Bronchus fibroblast of lung (primary cell): Measurements from ENCODE around the gene CRYBA1. TPM values are rescaled to one million over a fixed set of nuclear protein-coding genes. Genes with fewer than 3 reads are reported as not detected.

Experiments
- total RNA-seq: library from RNA; depleted of rRNA; stranded (reverse); fragments of >200 nt; gene quantifications from 2 replicates; pipeline ENCODE4 v1.2.3, GENCODE V29; 2015

CRYBA1 gene
- not detected in 2 replicates for total RNA-seq

GRCh38 chr17:29246628-29247027 lies at the start of gene CRYBA1:
TSS of gene CRYBA1 (plus strand) at chr17:29246859. CDS start at chr17:29246864, 5 bp downstream.

GRCh38 chr17:29293890-29294579 lies 47.4 kb downstream of the CRYBA1 start, which contains the start of gene NUFIP2:
TSS of gene NUFIP2 (minus strand) at chr17:29294148. CDS start at chr17:29294059, 89 bp downstream.

Other genes with a start within 250 kb of the CRYBA1 start
- gene SEZ6, start 240.8 kb upstream of the CRYBA1 start, total RNA-seq, result not detected in 2 replicates
- 0.74 TPM in 1 of 2 replicates, not detected in the other for gene PIPOX, start 203.7 kb upstream of the CRYBA1 start, total RNA-seq
- gene MYO18A, start 66.5 kb upstream of the CRYBA1 start, total RNA-seq, result 36.8 and 37.9 TPM in 2 replicates
- gene NUFIP2, start 47.3 kb downstream of the CRYBA1 start, total RNA-seq, result 12.5 and 13.6 TPM in 2 replicates
- gene TAOK1, start 143.5 kb downstream of the CRYBA1 start, total RNA-seq, result 14.0 and 21.7 TPM in 2 replicates